ENCODE data around the gene OR10H2.
"Not testable (repeated sequence)": the region's sequence is repeated elsewhere in the genome, so short reads cannot be mapped to it uniquely, and the experiment has no call there.

Gene OR10H2

GRCh38 chr19:15727724-15728123 is at the start of gene OR10H2:
Gene OR10H2, plus strand, starts transcription at chr19:15728024. Its CDS starts 20 bp downstream, at chr19:15728044.
- no peak for DNase-seq (ENCODE audit: low read depth)

GRCh38 chr19:15679089-15679488 is 48.7 kb upstream of the OR10H2 start:
- DNase-seq (ENCODE audit: low read depth): no peak

GRCh38 chr19:15679865-15680264 is 48.0 kb upstream of the OR10H2 start:
- DNase-seq (ENCODE audit: low read depth): not testable (repeated sequence)

GRCh38 chr19:15680478-15681322 is 47.1 kb upstream of the OR10H2 start:
- no peak for DNase-seq (ENCODE audit: low read depth)

- no peak for DNase-seq (ENCODE audit: low read depth)
These were observed 44.4 kb upstream of the OR10H2 start for GRCh38 chr19:15683411-15683810.

GRCh38 chr19:15684828-15685227 is 43.0 kb upstream of the OR10H2 start:
- no peak for DNase-seq (ENCODE audit: low read depth)

- no peak for DNase-seq (ENCODE audit: low read depth)
These were observed 31.1 kb upstream of the OR10H2 start for GRCh38 chr19:15696654-15697194.

- DNase-seq (ENCODE audit: low read depth): no peak
These were observed 25.9 kb upstream of the OR10H2 start for GRCh38 chr19:15701757-15702533.

GRCh38 chr19:15702534-15702930 is 25.3 kb upstream of the OR10H2 start:
- DNase-seq (ENCODE audit: low read depth): no peak

- DNase-seq (ENCODE audit: low read depth): no peak
These were observed 13.2 kb upstream of the OR10H2 start for GRCh38 chr19:15714638-15715037.

GRCh38 chr19:15715642-15716041 is 12.2 kb upstream of the OR10H2 start:
- no peak for DNase-seq (ENCODE audit: low read depth)

GRCh38 chr19:15717809-15718208 is 10.0 kb upstream of the OR10H2 start:
- no peak for DNase-seq (ENCODE audit: low read depth)

- no peak for DNase-seq (ENCODE audit: low read depth)
These were observed 6.6 kb upstream of the OR10H2 start for GRCh38 chr19:15721268-15721667.

GRCh38 chr19:15722956-15723355 is 4.9 kb upstream of the OR10H2 start:
- no peak for DNase-seq (ENCODE audit: low read depth)

- no peak for DNase-seq (ENCODE audit: low read depth)
These were observed 2.7 kb downstream of the OR10H2 start for GRCh38 chr19:15730538-15730937.

GRCh38 chr19:15732388-15732787 is 4.6 kb downstream of the OR10H2 start:
- no peak for DNase-seq (ENCODE audit: low read depth)

- no peak for DNase-seq (ENCODE audit: low read depth)
These were observed 6.1 kb downstream of the OR10H2 start for GRCh38 chr19:15733895-15734294.

GRCh38 chr19:15737722-15738121 is 9.9 kb downstream of the OR10H2 start, which contains the start of gene OR10H3:
Gene OR10H3, plus strand, starts transcription at chr19:15737985. Its CDS starts 3,408 bp downstream, at chr19:15741393.
- DNase-seq (ENCODE audit: low read depth): no peak

- DNase-seq (ENCODE audit: low read depth): no peak
These were observed 13.0 kb downstream of the OR10H2 start for GRCh38 chr19:15740785-15741184.

- DNase-seq (ENCODE audit: low read depth): no peak
These were observed 20.4 kb downstream of the OR10H2 start for GRCh38 chr19:15748239-15748638.

GRCh38 chr19:15758379-15758778 is 30.6 kb downstream of the OR10H2 start:
- DNase-seq (ENCODE audit: low read depth): no peak

GRCh38 chr19:15759962-15760565 is 32.2 kb downstream of the OR10H2 start:
- DNase-seq (ENCODE audit: low read depth): no peak
